ENCODE measurements around the gene GCSH.

The GCSH gene

DNA sequence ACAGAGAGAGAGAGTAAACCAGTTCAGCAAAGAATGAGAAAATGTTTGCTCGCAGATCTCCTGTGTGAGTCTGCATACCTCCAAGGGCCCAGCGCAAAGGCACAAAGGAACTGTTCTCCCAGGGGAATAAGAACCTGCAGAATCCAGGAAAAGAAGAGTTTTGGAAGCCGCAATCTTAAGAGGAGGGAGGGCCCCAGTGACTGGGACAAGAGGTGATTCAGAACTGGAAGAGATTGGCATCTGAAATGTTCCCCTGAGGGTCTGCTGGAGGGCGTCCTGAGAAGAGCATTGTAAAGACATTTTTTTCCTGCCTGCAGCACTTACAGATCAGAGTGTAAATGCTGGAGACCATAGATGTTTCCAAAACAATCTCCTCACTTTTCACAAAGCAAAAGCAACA, 54.5 kb downstream of the GCSH start:
- no peak for DNase-seq (ENCODE audit: low spot score)

- DNase-seq (ENCODE audit: low spot score) = no peak
Measured at GRCh38 chr16:81040842-81041241, 55.4 kb downstream of the GCSH start.

- DNase-seq (ENCODE audit: low spot score) = no peak
Measured at GRCh38 chr16:81040131-81040530, 56.1 kb downstream of the GCSH start.

- DNase-seq (ENCODE audit: low spot score) = no peak
Measured at GRCh38 chr16:81036751-81037350, 59.3 kb downstream of the GCSH start.

DNA sequence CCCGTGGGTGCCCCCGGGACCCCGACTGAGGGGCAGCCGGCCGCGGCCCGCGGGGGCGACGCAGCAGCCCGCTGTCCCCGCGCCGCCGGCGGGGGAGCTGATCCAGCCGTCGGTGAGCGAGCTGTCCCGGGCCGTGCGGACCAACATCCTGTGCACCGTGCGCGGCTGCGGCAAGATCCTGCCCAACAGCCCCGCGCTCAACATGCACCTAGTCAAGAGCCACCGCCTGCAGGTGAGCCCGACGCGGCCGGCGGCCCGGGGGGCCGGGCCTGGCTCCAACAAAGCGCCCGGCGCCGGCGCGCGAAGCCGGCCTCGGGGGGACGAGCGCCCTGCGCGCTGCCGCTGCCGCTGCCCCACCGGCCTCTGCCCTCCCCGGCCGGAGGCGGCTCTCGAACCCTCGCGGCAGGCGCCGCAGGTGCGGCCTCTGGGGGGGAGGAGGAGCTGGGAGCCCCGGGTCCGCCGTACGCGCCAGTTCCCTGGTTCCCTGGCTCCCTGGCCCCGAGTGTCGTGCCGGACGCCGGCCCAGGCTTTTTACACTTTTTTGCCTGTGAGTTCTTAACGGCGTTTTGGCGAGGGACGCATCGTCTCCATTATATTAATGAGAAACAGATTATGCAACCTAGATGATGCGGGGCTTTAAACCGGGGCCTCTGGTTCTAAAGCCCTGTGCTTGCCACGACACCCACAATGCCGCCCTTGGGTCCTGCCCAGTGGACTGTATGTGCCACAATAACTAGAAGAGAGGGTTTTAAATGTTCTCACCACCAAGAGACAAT, 60.0 kb downstream of the GCSH start:
- peak; percentile 32 for DNase-seq (ENCODE audit: low spot score)

- DNase-seq (ENCODE audit: low spot score) = peak; percentile 84
Measured at GRCh38 chr16:81035398-81035974, 60.7 kb downstream of the GCSH start, which contains the start of gene ATMIN. Gene ATMIN (plus strand): TSS chr16:81035842. CDS start chr16:81035871, 29 bp downstream.
